ENCODE measurements around the gene G6PD.
"Not testable (repeated sequence)": the region's sequence is repeated elsewhere in the genome, so short reads cannot be mapped to it uniquely, and the experiment has no call there.

GRCh38 chrX:154570361-154570760 is 23.7 kb upstream of the G6PD start:
- not testable (repeated sequence) for TF ChIP-seq CTCF, POLR2A (IDR thresholded peaks at IDR 0.05)

Data from thyroid gland (tissue), 4 donors.